HG03280 (cell line): Measurements from ENCODE around the gene PRSS36.
A peak's percentile ranks its signal among the peaks of the same experiment; 100 is the strongest.
"Not testable (repeated sequence)": the region's sequence is repeated elsewhere in the genome, so short reads cannot be mapped to it uniquely, and the experiment has no call there.

Source experiments
- ATAC-seq: cut with Tn5 transposase; IDR thresholded peaks from one replicate; pipeline ENCODE4 v1.9.1; 2021; ENCODE audit warnings: mild to moderate bottlenecking, moderate library complexity; ENCODE audit not compliant: unreplicated experiment

Gene PRSS36

DNA sequence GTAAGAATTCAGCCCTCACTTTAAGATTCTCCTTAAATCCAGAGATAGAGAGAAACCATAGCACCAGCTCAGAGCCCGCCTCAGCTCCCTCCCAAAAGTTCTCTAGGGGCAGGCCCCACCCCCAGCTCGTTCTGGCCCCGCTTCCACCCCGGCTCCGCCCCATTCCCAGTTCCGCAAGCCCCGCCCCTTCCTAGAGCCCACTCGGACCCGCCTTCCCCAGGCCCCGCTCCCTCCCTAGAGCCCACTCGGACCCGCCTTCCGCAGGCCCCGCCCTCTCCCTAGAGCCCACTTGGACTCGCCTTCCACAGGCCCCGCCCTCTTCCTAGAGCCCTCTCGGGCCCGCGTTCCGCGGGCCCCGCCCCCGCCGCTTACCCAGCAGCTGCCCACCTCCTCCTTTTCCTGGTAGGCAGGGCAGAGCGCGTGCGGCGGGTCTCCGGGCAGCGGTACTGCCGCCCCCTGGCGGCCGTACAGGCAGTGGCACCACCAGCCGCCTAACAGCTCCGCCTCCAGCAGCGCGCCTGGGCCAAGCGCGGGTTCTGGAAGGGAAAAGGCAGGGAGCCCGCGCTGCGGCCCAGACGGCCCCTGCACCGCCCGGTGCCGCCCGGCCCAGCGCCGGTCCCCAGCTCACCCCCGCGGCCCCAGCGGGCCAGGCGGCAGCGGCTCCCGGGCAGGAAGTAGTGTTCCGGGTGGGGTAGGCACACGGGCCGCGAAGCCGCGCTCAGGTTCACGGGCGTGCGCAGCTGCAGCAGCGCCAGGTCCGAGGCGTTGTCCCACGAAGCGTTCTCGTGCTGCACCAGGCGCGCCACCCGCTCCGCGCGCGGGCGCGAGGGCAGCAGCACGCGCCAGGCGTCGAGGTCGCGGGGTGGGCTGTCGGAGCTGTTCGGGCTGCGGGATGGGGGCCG lies 7.5 kb downstream of the PRSS36 start:
- peak; percentile 90 for ATAC-seq

GRCh38 chr16:31141489-31142108 lies 8.3 kb downstream of the PRSS36 start:
- ATAC-seq, result no peak

DNA sequence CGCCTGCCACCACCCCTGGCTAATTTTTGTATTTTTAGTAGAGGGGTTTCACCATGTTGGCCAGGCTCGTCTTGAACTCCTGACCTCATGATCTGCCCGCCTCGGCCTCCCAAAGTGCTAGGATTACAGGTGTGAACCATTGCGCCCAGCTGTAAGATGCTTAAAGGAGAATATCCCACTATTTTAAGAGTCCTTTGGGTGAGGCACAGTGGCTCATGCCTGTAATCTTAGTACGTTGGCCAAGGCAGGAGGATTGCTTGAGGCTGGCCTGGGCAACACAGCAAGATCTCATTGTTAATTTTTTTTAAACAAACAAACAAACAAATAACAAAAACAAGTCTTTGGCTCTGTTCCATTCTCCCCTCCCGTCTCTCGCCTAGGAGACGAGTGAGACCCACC lies 8.8 kb downstream of the PRSS36 start:
- not testable (repeated sequence) for ATAC-seq

- no peak for ATAC-seq
These were observed 11.0 kb downstream of the PRSS36 start for GRCh38 chr16:31138621-31139578.

DNA sequence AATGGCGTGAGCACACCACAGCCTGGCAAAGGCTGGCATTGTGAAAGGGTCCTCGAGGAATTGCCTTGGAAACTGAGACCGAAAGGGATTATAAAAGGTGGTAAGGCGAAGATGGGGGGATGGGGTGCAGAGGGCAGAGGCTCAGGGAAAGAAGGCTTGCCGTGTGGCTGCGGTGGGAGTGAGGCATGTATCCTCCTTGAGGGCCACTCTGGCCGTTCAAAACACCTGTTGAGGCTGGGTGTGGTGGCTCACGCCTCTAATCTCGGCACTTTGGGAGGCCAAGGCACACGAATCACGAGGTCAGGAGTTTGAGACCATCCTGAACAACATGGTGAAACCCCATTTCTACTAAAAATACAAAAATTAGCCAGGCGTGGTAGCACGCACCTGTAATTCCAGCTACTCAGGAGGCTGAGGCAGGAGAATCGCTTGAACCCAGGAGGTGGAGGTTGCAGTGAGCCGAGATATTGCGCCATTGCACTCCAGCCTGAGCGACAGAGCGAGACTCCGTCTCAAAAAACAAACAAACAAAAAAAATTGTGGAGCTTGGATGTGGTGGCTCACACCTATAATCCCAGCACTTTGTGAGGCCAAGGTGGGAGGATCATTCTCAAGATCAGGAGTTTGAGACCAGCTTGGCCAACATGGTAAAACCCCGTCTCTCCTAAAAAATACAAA lies 12.9 kb downstream of the PRSS36 start:
- ATAC-seq, result not testable (repeated sequence)

DNA sequence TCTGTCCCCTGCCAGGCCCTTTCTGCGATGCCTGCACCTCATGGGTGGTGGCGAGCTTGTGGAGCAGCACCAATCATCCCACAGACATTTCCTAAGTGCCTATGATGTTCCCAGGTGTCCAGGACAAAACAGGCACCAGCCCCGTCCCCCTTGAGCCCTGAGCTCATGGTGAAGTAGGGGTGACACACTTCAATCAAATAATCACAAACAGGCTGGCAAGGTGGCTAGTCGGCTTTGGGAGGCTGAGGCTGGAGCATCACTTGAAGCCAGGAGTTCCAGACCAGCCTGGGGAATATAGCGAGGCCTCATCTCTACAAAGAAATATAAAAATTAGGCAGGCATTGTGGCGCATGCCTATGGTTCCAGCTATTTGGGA lies 13.6 kb downstream of the PRSS36 start:
- no peak for ATAC-seq

- ATAC-seq, result no peak
These were observed 14.2 kb downstream of the PRSS36 start, which contains the start of gene PRSS8 for GRCh38 chr16:31135535-31136286. TSS of gene PRSS8 (minus strand) at chr16:31135727. CDS start at chr16:31135498, 229 bp downstream.

GRCh38 chr16:31134625-31135534 lies 15.0 kb downstream of the PRSS36 start:
- no peak for ATAC-seq

GRCh38 chr16:31134091-31134571 lies 15.7 kb downstream of the PRSS36 start:
- ATAC-seq, result no peak

GRCh38 chr16:31133046-31133501 lies 16.8 kb downstream of the PRSS36 start:
- no peak for ATAC-seq

GRCh38 chr16:31132303-31132979 lies 17.4 kb downstream of the PRSS36 start:
- ATAC-seq, result no peak

GRCh38 chr16:31131841-31132271 lies 18.0 kb downstream of the PRSS36 start:
- no peak for ATAC-seq

GRCh38 chr16:31131416-31131815 lies 18.4 kb downstream of the PRSS36 start:
- ATAC-seq, result no peak

DNA sequence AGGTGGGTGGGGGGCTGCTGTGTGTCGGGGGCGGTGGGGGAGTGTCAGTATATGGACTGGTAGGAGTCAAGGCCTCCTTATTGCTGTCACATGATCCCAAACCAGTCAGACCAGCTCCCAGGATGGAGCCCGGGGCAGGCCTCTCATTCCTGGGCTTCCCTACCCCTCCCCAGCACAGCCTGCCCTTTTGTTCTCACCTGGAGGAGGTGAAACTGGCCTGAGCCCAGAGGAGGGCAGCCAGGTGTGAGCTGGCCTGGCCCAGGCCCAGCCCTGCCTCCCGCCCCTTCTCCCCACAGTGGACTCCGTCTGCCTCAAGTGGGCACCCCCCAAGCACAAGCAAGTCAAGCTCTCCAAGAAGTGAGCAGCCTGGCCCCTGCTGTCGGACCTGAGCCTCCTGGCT lies 19.0 kb downstream of the PRSS36 start:
- no peak for ATAC-seq

DNA sequence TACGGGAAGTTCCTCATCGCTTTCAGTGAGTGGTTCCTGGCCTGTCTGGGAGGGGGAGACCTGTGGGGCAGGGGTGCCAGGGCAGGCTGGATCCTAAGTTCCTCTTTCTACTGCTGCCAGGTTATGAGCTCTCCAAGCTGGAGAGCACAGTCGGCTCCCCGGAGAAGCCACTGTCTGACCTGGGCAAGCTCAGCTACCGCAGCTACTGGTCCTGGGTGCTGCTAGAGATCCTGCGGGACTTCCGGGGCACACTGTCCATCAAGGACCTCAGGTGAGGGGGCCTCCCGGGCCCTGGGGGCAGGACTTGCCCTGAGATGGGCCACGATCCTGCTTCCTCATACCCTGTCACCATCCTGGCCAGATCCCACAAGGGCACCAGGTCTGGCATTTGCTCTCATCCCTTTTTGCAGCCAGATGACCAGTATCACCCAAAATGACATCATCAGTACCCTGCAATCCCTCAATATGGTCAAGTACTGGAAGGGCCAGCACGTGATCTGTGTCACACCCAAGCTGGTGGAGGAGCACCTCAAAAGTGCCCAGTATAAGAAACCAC lies 19.5 kb downstream of the PRSS36 start:
- no peak for ATAC-seq

DNA sequence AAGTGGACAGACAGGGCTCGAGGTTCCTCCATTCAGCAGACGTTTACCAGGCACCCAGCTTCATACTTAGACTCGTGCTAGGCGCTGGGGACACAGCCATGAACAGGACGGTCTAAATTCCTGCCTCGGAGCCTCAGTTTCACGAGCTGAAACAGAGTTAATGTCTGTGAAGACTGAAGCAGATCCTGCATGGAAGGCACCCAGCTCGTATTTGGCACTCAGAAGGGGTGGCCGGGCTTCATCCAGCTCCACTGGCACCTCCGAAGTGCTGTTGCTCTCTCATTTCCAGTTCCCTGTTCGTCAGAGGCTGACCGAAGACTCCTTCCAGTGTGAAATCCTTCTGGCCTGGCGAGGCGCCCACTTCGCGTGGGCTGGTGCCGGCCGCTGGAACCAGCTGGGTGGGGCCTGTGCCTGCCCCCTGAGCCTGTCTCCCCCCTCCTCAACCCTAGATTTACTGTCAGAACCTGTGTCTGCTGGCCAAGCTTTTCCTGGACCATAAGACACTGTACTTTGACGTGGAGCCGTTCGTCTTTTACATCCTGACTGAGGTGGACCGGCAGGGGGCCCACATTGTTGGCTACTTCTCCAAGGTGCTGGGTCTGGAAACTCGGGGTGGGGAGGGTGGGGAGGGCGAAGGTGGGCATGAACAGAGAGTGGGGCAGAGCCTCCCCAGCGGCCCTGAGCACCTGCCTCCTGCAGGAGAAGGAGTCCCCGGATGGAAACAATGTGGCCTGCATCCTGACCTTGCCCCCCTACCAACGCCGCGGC lies 20.1 kb downstream of the PRSS36 start:
- no peak for ATAC-seq
